GM21717 (cell line): Measurements from ENCODE around the gene ZC3HAV1L.
A peak's percentile ranks its signal among the peaks of the same experiment; 100 is the strongest.
"Not testable (repeated sequence)": the region's sequence is repeated elsewhere in the genome, so short reads cannot be mapped to it uniquely, and the experiment has no call there.

Source experiments
- ATAC-seq: cut with Tn5 transposase; IDR thresholded peaks from one replicate; pipeline ENCODE4 v1.9.1; 2021; ENCODE audit warnings: mild to moderate bottlenecking, moderate library complexity; ENCODE audit not compliant: unreplicated experiment

Gene ZC3HAV1L

DNA sequence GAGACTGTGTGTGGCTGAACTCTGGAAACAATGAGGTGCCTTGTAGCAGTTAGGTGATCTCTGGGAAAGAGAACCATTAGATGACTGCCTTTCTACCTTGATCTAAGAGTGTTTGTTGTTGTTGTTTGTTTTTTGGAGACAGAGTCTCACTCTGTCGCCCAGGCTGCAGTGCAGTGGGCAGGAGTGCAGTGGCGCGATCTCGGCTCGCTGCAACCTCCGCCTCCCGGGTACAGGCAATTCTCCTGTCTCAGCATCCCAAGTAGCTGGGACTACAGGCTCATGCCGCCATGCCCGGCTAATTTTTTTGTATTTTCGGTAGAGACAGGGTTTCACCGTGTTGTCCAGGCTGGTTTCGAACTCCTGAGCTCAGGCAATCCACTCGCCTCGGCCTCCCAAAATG is 18.8 kb upstream of the ZC3HAV1L start:
- ATAC-seq: not testable (repeated sequence)

DNA sequence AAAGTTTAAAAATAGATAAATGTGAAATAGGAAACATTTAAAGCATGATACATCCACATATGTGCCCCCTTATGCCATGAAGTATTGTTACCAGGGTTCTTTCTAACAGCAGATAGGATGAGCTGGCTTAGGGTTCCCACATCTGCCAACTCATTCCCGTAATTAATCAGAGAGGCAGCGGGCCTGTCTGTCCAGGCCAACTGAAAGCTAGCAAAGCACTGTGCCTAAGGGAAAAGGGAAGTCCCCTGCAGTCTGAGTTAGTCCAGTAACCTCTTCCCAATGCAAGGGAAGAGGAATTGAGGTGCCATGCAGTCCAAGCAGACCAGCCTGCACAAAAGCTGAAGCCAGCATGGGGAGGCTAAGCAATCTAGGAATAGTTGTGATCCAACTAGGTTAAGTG is 18.3 kb upstream of the ZC3HAV1L start:
- ATAC-seq: no peak

DNA sequence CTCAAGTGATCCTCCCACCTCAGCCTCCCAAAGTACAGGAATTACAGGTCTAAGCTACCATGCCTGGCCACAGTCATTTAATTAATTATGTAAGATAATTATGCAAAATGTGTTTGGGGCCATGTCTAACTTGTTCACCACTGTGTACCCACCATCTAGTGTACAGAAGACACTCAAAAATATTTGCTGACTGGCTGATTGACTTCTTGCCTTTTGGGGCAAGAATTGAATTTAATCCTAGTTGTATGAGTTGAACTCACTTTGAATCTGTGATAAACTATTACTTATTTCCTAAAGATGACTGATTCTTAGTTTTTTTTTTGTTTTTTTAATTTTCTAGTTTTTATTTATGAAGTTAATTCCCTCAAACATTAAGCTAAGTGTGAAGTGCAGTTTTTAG is 15.8 kb upstream of the ZC3HAV1L start:
- no peak for ATAC-seq

DNA sequence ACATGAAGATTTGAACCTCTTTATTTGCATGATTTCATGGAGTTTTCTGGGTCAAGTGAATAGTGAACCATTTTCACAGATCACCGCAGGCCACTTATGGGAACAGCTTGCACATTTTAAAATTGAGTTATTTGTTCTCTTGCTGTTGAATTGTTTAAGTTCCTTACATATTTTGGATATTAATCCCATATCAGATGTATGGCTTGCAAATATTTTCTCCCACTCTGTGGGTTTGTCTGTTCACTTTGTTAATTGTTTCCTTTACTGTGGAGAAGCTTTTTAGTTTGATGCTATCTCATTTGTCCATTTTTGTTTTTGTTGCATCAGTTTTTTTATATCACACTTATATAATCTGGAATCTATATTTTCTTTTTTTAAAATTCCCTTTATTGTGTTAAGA is 14.1 kb upstream of the ZC3HAV1L start:
- ATAC-seq: no peak

DNA sequence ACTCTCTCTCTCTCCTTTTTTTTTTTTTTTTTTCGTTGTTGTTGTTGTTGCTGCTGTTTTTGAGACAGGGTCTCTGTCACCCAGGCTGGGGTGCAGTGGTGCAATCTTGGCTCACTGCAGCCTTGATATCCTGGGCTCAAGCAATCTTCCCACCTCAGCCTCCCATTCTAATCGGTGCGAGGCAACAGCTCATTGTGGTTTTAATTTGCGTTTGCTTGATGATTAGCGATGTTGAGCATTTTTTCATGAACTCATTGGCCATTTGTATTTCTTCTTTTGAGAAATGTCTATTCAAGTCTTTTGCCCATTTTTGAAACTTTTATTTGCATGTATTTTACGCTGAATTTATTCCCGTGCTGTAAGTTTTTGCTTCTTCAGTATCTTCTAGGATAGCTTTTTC is 13.3 kb upstream of the ZC3HAV1L start:
- ATAC-seq: no peak

GRCh38 chr7:139047970-139048369 is 12.1 kb upstream of the ZC3HAV1L start:
- ATAC-seq: no peak

DNA sequence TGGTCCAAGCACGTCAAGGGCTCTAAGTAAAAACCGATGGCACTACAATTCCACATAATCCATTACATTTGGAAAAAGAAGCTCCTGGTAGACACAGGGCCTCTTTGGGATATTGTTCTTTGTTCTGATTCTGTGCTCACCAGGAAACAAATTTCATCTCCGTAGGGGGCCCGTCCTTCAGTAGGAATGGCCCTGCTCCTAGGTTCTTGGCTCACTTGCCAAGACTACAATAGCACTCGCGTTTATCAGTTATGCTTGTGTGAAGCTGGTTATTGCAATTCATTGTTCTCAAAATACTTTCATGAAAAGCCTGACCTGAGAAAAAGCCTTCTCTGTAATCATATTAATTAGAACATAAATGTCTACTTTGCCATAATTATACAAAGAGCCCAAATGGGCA is 10.3 kb upstream of the ZC3HAV1L start:
- ATAC-seq: no peak

DNA sequence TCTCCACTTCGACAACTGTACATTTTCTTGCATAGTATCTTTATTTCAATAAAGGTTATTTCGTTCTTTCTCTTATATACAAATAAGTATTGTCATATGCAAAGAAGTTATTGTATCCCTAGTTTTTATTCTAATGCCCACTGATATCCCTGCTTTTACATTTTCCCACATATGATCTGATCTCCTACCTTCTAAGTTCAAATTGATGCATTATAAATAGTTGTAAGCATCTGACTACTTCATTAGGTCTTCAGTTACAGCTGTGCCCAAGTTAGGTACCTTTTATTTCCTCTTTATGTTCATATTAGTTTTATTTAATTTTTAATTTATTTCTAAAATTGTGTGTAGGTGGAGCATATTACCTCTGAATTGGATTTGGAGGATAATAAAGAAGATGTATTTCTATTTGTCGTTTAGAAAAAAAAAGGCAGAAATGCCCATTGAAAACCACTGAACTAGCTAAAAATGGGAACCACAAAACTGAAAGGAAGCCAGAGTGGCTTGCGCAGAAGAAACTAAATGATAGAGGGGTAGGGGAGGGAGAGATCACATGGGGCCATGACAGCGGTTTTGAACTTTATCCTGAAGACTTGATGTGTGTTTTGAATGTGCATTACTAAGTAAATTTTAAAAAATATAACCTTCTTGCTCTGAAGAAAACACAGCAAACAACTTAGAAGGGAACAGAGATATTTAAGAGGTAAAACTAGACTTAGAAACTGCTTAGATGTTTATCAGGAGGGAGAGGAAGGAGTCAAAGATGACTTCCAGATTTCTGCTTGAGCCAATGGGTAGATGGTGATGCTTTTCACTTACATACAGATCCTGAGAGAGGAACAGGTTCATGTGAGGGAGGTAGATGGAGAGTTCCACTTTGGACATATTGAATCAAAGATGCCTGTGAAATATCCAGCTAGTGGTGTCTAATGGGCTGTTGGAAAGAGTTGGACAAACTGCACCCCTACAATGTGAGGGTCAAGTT is 9.3 kb upstream of the ZC3HAV1L start:
- ATAC-seq: no peak

- no peak for ATAC-seq
Observed at GRCh38 chr7:139043823-139044812, 8.3 kb upstream of the ZC3HAV1L start.

DNA sequence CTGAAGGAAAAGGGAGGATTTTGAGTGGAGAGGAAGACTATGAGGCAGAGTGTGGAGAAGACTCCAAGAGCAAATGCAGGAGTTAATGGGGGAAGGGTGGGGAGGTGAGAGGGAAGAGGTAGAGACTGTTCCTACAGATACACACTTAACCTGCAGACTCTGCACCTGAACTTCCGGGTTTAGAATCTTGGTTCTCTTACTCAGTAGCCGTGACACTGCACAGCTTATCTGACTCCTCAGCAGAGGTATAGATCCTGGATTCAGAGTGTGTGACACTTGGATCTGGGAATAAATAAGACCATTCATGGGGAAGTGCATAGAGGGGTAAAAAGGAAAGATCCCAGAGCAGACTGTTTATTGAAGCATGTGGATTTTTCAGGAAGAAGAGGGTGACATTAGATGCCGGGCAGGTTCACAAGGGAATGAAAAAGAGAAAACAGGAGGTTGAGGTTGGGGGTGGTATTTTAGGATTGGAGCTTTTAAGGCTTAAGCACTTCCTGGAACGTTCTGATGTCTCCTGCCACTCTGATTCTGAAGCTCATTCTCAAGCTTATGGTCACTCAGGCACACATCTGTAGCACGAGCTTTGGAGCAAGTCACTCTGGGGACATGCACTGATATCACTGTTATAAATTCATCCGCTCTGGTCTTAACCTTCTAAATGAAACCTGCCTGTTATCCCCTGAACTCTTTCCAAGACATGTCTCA is 5.7 kb upstream of the ZC3HAV1L start:
- no peak for ATAC-seq

GRCh38 chr7:139038691-139039090 is 2.8 kb upstream of the ZC3HAV1L start:
- ATAC-seq: no peak

DNA sequence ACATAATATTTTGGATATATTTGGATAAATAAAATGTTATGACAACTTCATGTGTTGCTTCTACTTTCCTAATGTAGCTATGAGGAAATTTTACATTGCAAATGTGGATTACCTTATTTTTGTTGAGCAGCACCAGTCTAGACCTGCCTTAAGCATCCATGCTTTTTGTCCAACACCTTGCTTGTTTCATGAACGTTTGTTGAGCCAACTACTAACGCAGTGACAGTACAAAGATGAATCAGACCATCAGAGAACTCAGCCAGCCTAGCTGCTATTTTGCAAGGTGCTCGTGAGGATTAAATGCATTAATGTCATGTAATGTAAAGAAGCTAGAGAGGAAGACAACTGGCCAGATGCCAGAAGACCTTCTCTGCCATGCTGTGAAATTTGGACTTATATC is 1.1 kb upstream of the ZC3HAV1L start:
- ATAC-seq: no peak

- peak; percentile 39 for ATAC-seq
Observed at GRCh38 chr7:139034855-139035585, 822 bp downstream of the ZC3HAV1L start.

GRCh38 chr7:139034336-139034735 is 1.5 kb downstream of the ZC3HAV1L start:
- ATAC-seq: no peak

GRCh38 chr7:139033346-139034114 is 2.3 kb downstream of the ZC3HAV1L start:
- ATAC-seq: no peak

DNA sequence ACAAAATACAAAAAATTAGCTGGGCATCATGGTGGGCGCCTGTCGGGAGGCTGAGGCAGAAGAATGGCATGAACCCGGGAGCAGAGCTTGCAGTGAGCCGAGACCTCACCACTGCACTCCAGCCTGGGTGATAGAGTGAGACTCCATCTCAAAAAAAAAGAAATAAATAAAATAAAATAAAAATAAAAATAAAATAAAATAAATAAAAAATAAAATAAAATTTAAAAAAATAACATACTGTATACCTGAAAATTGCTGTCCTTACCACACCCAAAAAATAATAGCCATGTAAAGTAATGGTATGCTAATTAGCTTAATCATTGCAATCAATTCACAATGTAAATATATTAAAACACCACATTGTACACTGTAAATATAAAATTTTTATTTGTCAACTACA is 3.4 kb downstream of the ZC3HAV1L start:
- no peak for ATAC-seq

DNA sequence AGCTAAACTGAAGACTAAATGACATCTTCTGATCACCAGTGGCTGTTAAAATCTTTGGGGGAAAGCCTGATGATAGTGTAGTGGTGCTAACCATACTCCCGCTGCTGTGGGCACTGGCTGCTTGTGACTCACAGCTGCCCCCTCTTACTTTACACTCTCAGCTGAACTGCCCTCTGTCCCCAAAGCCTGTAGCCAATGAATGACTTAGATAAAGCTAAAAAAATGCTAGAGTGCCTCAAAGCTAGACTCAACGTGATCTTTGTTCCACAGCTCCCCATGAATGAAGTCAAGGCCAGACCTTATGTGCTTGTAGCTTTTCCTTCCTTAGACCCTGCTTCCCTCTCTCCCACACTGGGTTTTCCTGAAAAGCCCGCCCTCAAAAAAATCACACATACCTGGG is 6.5 kb downstream of the ZC3HAV1L start:
- ATAC-seq: no peak

DNA sequence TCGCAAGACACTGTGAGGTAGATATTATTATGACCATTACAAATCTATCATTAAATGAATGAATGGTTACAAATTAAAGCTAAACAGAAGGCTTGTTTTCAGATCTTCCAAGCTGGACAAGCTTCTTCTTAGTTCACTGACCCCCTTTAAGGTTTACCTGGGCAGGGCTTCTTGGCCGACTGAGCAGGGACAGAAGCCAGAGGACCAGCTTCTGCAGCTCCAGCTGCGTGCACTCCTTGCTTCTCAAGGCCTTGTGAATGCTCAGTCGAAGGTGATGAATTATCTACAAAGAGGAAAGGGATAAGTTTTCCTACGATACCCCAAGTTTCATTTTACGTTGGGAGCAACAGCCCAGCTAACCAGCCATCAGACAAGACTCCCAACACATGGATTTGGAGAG is 9.3 kb downstream of the ZC3HAV1L start:
- ATAC-seq: no peak

DNA sequence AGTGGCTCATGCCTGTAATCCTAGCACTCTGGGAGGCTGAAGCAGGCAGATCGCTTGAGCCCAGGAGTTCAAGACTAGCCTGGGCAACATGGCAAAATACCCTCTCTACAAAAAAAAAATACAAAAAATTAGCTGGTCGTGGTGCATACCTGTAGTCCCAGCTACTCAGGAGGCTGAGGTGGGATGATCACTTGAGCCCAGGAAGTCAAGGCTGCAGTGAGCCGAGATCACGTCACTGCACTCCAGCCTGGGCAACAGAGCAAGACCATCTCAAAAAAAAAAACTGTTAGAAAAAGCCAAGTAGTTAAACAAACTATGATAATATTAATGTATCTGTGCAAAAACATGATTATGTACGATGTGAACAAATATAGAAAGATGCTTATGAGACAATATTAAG is 10.0 kb downstream of the ZC3HAV1L start:
- not testable (repeated sequence) for ATAC-seq
